Measurements from ENCODE around the gene ESR2. TPM values are rescaled to one million over a fixed set of nuclear protein-coding genes. Genes with fewer than 3 reads are reported as not detected.

The ESR2 gene
- total RNA-seq, 1 donor from 2014 or later: 0.17 TPM

DNA sequence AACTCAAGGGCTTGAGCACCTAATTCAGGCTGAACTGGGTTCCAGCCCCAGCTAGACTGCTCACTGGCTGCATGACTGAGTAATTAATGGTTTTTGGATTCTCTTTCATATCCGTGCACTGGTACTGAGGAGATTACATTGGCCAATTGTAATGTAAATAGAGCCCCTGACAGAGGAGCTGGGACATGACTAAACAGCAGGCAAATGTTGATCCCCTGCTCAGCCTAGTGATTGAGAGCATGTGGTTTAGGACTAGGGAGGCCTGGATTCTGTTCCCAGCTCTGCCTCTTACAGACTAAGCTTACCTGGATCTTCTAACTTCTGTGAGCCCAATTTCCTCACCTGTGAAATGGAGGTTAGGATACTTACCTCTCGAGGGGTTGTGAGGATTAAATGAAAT is 204.3 kb downstream of the ESR2 start:
- H3K36me3 ChIP-seq (ENCODE audit: control insufficient read depth, insufficient read depth, low read length): no peaks in the 10 kb centered on the region

GRCh38 chr14:64088647-64088964 is 205.6 kb downstream of the ESR2 start:
- Histone ChIP-seq H3K36me3 (ENCODE audit: control insufficient read depth, insufficient read depth, low read length) (no peaks in the 10 kb centered on the region), H3K27me3 (ENCODE audit: control insufficient read depth, insufficient read depth, low read length) (no peaks in the 10 kb centered on the region), H3K4me3 (ENCODE audit: low read depth, low read length) (no peak overlapping the region)
- DNase-seq (ENCODE audit: low read depth): no peak
- TF ChIP-seq, protein P1, sequence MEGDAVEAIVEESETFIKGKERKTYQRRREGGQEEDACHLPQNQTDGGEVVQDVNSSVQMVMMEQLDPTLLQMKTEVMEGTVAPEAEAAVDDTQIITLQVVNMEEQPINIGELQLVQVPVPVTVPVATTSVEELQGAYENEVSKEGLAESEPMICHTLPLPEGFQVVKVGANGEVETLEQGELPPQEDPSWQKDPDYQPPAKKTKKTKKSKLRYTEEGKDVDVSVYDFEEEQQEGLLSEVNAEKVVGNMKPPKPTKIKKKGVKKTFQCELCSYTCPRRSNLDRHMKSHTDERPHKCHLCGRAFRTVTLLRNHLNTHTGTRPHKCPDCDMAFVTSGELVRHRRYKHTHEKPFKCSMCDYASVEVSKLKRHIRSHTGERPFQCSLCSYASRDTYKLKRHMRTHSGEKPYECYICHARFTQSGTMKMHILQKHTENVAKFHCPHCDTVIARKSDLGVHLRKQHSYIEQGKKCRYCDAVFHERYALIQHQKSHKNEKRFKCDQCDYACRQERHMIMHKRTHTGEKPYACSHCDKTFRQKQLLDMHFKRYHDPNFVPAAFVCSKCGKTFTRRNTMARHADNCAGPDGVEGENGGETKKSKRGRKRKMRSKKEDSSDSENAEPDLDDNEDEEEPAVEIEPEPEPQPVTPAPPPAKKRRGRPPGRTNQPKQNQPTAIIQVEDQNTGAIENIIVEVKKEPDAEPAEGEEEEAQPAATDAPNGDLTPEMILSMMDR (IDR thresholded peaks at IDR 0.05; ENCODE audit: insufficient read depth, low read length, poor library complexity, severe bottlenecking): no peak

More for the DNA sequence above, 204.3 kb downstream of the ESR2 start:
- Histone ChIP-seq H3K4me3 (ENCODE audit: low read depth, low read length) (no peak overlapping the region), H3K27me3 (ENCODE audit: control insufficient read depth, insufficient read depth, low read length) (no peaks in the 10 kb centered on the region)
- no peak for DNase-seq (ENCODE audit: low read depth)
- TF ChIP-seq, protein P1 (IDR thresholded peaks at IDR 0.05; ENCODE audit: insufficient read depth, low read length, poor library complexity, severe bottlenecking): no peak

GRCh38 chr14:64082837-64083236 is 211.3 kb downstream of the ESR2 start:
- Histone ChIP-seq H3K27me3 (ENCODE audit: control insufficient read depth, insufficient read depth, low read length) (no peaks in the 10 kb centered on the region), H3K36me3 (ENCODE audit: control insufficient read depth, insufficient read depth, low read length) (peaks cover 1% of the 10 kb centered on the region), H3K4me3 (ENCODE audit: low read depth, low read length) (no peak overlapping the region)
- no peak for DNase-seq (ENCODE audit: low read depth)
- TF ChIP-seq, protein P1 (IDR thresholded peaks at IDR 0.05; ENCODE audit: insufficient read depth, low read length, poor library complexity, severe bottlenecking): no peak

- Histone ChIP-seq H3K36me3 (ENCODE audit: control insufficient read depth, insufficient read depth, low read length) (peaks cover 1% of the 10 kb centered on the region), H3K27me3 (ENCODE audit: control insufficient read depth, insufficient read depth, low read length) (no peaks in the 10 kb centered on the region), H3K4me3 (ENCODE audit: low read depth, low read length) (no peak overlapping the region)
- TF ChIP-seq, protein P1 (IDR thresholded peaks at IDR 0.05; ENCODE audit: insufficient read depth, low read length, poor library complexity, severe bottlenecking): no peak
- no peak for DNase-seq (ENCODE audit: low read depth)
These were observed 212.9 kb downstream of the ESR2 start for GRCh38 chr14:64081174-64081746.

DNA sequence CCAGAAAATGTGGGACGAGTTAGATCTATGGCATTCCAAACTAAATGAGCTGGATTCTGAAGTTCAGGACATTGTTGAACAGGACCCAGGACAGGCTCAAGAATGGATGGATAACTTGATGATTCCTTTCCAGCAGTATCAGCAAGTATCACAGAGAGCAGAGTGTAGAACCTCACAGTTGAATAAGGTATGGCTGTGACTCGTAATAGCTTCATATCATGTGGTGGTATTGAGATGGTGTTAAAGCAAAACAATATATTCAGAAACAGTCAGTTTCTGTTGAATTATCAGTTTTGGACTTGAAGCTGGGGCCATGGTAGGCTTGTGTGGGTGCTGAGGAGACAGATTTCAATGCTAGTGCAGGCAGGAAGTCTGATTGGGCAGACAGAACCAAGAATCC is 213.7 kb downstream of the ESR2 start:
- Histone ChIP-seq H3K36me3 (ENCODE audit: control insufficient read depth, insufficient read depth, low read length) (peaks cover 1% of the 10 kb centered on the region), H3K27me3 (ENCODE audit: control insufficient read depth, insufficient read depth, low read length) (no peaks in the 10 kb centered on the region), H3K4me3 (ENCODE audit: low read depth, low read length) (no peak overlapping the region)
- no peak for DNase-seq (ENCODE audit: low read depth)
- TF ChIP-seq, protein P1 (IDR thresholded peaks at IDR 0.05; ENCODE audit: insufficient read depth, low read length, poor library complexity, severe bottlenecking): no peak

DNA sequence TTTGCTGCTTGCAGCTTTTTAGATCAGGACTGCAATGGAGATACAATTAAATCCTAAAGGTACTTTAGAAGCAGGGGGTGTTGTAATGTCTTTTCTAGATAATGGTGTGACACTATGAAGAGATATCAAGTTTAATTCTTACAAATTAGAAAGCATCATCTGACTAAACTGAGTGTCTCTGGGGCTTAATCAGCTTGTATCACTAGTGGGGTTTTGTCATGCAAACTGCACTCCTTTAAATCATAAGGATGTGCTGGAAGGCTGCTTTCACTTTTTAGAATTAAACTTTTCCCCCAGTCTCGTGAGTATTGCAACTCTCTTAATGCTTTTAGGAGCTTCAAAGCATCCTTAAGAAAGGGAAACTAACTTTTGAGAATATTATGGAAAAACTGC is 218.6 kb downstream of the ESR2 start:
- no peaks in the 10 kb centered on the region for H3K27me3 ChIP-seq (ENCODE audit: control insufficient read depth, insufficient read depth, low read length)
- DNase-seq (ENCODE audit: low read depth): no peak
- TF ChIP-seq, protein P1 (IDR thresholded peaks at IDR 0.05; ENCODE audit: insufficient read depth, low read length, poor library complexity, severe bottlenecking): no peak
- H3K36me3 ChIP-seq (ENCODE audit: control insufficient read depth, insufficient read depth, low read length): peaks cover 1% of the 10 kb centered on the region
- H3K4me3 ChIP-seq (ENCODE audit: low read depth, low read length): no peak overlapping the region

All from kidney epithelial cell (primary cell).